ENCODE measurements around the gene GCNT2. TPM values are rescaled to one million over a fixed set of nuclear protein-coding genes. Genes with fewer than 3 reads are reported as not detected.
A peak's percentile ranks its signal among the peaks of the same experiment; 100 is the strongest.
"Not testable (repeated sequence)": the region's sequence is repeated elsewhere in the genome, so short reads cannot be mapped to it uniquely, and the experiment has no call there.

Gene GCNT2
- total RNA-seq, 2 donors from 2014 or later: 0.64 to 0.73 TPM

DNA sequence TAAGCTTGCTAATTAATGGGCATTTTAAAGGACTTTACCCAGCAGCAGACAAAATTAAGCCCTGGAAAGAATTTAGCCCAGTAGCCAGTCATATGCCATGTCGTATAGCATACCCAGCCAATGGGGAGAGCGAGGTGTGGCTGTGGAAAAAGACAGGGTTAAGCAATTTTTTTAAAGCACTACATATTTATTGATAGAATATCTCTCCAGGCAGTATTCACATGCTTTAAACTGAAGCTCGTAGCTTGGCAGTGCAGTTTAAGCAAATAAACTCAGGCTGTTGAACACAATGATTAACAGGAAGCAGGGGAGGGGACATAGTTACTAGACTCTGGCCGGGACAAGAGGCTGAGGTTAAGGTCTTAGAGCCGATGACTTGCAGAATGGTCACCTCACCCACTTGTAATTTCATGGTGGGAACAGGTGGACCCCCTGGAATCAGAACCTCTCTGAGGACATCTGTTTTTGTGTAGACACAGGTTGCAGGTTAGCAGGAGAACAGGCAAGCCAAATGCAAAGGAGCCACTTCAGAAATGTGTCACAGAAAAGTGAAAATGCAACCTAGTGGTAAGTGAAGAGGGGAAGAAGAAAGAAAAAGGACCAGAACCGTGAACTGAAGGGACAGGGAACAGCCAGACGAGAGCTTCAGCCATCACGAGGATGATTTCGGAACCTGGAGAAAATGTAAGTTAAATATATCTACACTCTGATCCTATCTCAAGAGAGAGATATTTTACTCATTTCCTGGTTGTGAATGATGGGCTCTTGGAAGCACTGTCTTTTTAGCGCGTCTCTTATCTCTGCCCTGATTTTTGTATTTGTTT is 7.2 kb downstream of the GCNT2 start:
- H3K9me3 Mint-ChIP-seq: no peaks in the 10 kb centered on the region
- H3K4me3 Mint-ChIP-seq: peak overlapping the region; percentile 81
- no peaks in the 10 kb centered on the region for H3K27me3 Mint-ChIP-seq
- H3K4me1 Mint-ChIP-seq: peaks cover 20% of the 10 kb centered on the region
- peak; percentile 85 for ATAC-seq (replicated peaks)
- no peaks in the 10 kb centered on the region for H3K36me3 Mint-ChIP-seq (ENCODE audit: low read depth)
- peak overlapping the region; percentile 85 for H3K27ac Mint-ChIP-seq

DNA sequence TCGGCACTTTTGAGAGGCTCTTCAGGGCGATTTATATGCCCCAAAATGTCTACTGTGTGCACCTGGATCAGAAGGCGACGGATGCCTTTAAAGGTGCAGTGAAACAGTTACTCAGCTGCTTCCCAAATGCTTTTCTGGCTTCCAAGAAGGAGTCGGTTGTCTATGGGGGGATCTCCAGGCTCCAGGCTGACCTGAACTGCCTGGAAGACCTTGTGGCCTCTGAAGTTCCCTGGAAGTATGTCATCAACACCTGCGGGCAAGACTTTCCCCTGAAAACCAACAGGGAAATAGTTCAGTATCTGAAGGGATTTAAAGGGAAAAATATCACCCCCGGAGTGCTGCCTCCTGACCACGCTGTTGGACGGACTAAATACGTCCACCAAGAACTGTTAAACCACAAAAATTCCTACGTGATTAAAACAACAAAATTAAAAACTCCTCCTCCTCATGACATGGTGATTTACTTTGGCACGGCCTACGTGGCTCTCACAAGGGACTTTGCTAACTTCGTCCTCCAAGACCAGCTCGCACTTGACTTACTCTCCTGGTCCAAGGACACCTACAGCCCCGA is 8.2 kb downstream of the GCNT2 start:
- Mint-ChIP-seq H3K27ac (peak overlapping the region; percentile 85), H3K4me1 (peaks cover 20% of the 10 kb centered on the region), H3K27me3 (no peaks in the 10 kb centered on the region), H3K36me3 (ENCODE audit: low read depth) (no peaks in the 10 kb centered on the region), H3K4me3 (peak overlapping the region; percentile 81), H3K9me3 (no peaks in the 10 kb centered on the region)
- ATAC-seq (replicated peaks): peak; percentile 7

GRCh38 chr6:10529828-10530374 is 8.8 kb downstream of the GCNT2 start:
- peak overlapping the region; percentile 85 for H3K27ac Mint-ChIP-seq
- peaks cover 20% of the 10 kb centered on the region for H3K4me1 Mint-ChIP-seq

DNA sequence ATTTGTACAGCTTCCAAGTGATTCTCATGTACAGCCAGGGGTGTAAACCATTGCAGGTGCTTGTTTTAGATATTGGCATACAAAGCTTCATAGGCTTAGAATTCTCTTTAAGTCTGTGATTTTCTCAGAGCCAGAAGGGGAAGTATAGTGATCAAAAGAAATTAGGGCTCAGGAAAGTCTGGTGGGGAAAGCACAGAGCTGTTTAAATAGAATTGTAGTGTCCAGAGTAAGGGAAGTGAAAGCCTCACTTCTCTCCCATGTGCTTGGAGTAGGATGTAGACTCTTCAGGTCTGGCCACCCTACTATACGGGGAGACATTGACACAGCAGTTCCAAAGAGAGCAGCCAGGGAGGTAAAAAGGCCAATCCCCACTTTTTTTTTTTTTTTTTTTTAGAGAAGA is 10.4 kb downstream of the GCNT2 start:
- no peaks in the 10 kb centered on the region for H3K27me3 Mint-ChIP-seq
- no peaks in the 10 kb centered on the region for H3K9me3 Mint-ChIP-seq
- no peaks in the 10 kb centered on the region for H3K36me3 Mint-ChIP-seq (ENCODE audit: low read depth)
- ATAC-seq (replicated peaks): no peak
- H3K27ac Mint-ChIP-seq: no peak overlapping the region
- H3K4me1 Mint-ChIP-seq: peaks cover 23% of the 10 kb centered on the region
- H3K4me3 Mint-ChIP-seq: peak overlapping the region; percentile 27

More at GRCh38 chr6:10529828-10530374, 8.8 kb downstream of the GCNT2 start:
- peak overlapping the region; percentile 81 for H3K4me3 Mint-ChIP-seq
- H3K36me3 Mint-ChIP-seq (ENCODE audit: low read depth); ATAC-seq (replicated peaks); H3K27me3 Mint-ChIP-seq; H3K9me3 Mint-ChIP-seq: not testable (repeated sequence)

GRCh38 chr6:10531942-10532341 is 10.8 kb downstream of the GCNT2 start:
- H3K36me3 Mint-ChIP-seq (ENCODE audit: low read depth): no peaks in the 10 kb centered on the region
- no peaks in the 10 kb centered on the region for H3K27me3 Mint-ChIP-seq
- H3K27ac Mint-ChIP-seq: no peak overlapping the region
- peaks cover 23% of the 10 kb centered on the region for H3K4me1 Mint-ChIP-seq
- peak overlapping the region; percentile 27 for H3K4me3 Mint-ChIP-seq
- H3K9me3 Mint-ChIP-seq: no peaks in the 10 kb centered on the region
- no peak for ATAC-seq (replicated peaks)

DNA sequence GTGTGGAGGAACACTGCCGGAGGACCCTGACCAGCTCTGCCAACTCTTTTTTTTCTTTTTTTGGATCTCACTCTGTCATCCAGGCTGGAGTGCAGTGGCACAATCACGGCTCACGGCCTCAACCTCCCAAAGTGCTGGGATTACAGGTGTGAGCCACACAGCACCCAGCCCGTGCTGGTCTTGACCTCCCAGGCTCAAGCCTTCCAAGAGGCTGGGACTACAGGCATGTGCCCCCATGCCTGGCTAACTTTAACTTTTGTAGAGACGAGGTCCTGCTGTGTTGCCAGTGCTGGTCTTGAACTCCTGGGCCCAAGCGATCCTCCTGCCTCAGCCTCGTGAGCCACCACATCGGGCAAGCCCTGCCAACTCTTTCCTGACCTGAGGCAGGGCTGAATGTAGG is 11.2 kb downstream of the GCNT2 start:
- no peak for ATAC-seq (replicated peaks)
- H3K27me3 Mint-ChIP-seq: no peaks in the 10 kb centered on the region
- no peak overlapping the region for H3K27ac Mint-ChIP-seq
- peaks cover 23% of the 10 kb centered on the region for H3K4me1 Mint-ChIP-seq
- peak overlapping the region; percentile 27 for H3K4me3 Mint-ChIP-seq
- H3K9me3 Mint-ChIP-seq: no peaks in the 10 kb centered on the region
- no peaks in the 10 kb centered on the region for H3K36me3 Mint-ChIP-seq (ENCODE audit: low read depth)

GRCh38 chr6:10534419-10534762 is 13.2 kb downstream of the GCNT2 start:
- Mint-ChIP-seq H3K36me3 (ENCODE audit: low read depth) (no peaks in the 10 kb centered on the region), H3K4me3 (no peak overlapping the region), H3K27ac (no peak overlapping the region), H3K4me1 (peaks cover 16% of the 10 kb centered on the region), H3K9me3 (no peaks in the 10 kb centered on the region), H3K27me3 (no peaks in the 10 kb centered on the region)
- ATAC-seq (replicated peaks): no peak

- Mint-ChIP-seq H3K27ac (no peak overlapping the region), H3K4me3 (no peak overlapping the region), H3K4me1 (peaks cover 12% of the 10 kb centered on the region), H3K27me3 (no peaks in the 10 kb centered on the region), H3K9me3 (no peaks in the 10 kb centered on the region), H3K36me3 (ENCODE audit: low read depth) (no peaks in the 10 kb centered on the region)
- no peak for ATAC-seq (replicated peaks)
Measured at GRCh38 chr6:10535193-10535592, 14.0 kb downstream of the GCNT2 start.

GRCh38 chr6:10537726-10538125 is 16.6 kb downstream of the GCNT2 start:
- Mint-ChIP-seq H3K36me3 (ENCODE audit: low read depth) (no peaks in the 10 kb centered on the region), H3K27me3 (no peaks in the 10 kb centered on the region), H3K4me1 (peaks cover 4% of the 10 kb centered on the region), H3K9me3 (peaks cover 5% of the 10 kb centered on the region), H3K27ac (no peak overlapping the region), H3K4me3 (no peak overlapping the region)
- ATAC-seq (replicated peaks): no peak

DNA sequence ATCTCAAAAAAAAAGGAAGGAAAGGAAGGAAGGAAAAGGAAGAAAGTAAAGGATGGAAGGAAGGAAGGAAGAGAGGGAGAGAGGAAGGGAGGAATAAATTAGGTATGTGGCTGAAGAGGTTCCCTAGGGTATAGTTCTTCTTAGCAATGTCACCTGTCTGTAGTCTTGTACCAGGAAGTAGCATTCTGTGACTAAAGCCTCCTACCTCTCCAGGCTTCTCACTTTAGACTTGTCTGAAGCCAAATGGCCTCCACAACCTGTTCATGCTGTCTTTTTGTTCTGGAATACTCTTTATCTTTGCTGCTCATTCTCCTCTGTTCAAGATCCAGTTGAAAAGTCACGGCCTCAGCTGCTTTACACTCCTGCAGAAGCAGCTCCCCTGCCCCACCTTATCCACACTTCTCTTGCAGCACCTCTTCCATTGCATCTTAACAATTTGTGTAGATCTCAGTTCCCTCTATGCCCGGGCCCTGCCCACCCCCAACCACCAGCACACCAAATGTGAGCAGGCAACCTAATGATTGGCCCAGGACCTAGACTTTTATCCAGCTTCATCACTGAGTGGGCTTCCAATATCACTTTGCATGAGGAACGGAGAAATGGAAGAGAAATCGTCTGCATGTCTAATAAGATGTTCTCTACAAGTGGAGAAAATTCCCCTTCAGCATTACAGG is 19.1 kb downstream of the GCNT2 start:
- no peak for ATAC-seq (replicated peaks)
- no peak overlapping the region for H3K4me3 Mint-ChIP-seq
- no peak overlapping the region for H3K27ac Mint-ChIP-seq
- peaks cover 3% of the 10 kb centered on the region for H3K4me1 Mint-ChIP-seq
- peaks cover 5% of the 10 kb centered on the region for H3K9me3 Mint-ChIP-seq
- no peaks in the 10 kb centered on the region for H3K27me3 Mint-ChIP-seq
- H3K36me3 Mint-ChIP-seq (ENCODE audit: low read depth): no peaks in the 10 kb centered on the region

DNA sequence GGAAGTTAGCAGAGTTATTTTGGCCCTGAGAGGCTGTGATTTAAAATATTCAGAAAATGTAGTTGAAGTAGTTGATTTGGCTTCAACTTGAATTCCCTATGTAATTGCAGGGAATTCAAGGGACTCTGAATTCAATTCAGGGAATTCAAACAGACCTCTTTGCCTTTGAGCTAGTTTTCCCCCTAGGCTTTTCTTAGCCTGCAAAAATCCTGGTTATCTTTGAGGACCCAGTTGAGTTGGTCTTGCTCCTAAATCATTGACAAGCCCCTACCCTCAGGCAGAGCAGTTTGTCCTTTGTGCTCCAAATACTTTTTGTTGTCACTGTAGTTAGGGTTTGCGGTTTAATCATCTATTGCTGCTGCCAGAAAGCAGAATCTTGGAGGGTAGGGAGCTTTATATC is 20.4 kb downstream of the GCNT2 start:
- Mint-ChIP-seq H3K9me3 (peaks cover 5% of the 10 kb centered on the region), H3K4me3 (no peak overlapping the region), H3K4me1 (no peaks in the 10 kb centered on the region), H3K27me3 (no peaks in the 10 kb centered on the region), H3K36me3 (ENCODE audit: low read depth) (no peaks in the 10 kb centered on the region), H3K27ac (no peak overlapping the region)
- no peak for ATAC-seq (replicated peaks)

DNA sequence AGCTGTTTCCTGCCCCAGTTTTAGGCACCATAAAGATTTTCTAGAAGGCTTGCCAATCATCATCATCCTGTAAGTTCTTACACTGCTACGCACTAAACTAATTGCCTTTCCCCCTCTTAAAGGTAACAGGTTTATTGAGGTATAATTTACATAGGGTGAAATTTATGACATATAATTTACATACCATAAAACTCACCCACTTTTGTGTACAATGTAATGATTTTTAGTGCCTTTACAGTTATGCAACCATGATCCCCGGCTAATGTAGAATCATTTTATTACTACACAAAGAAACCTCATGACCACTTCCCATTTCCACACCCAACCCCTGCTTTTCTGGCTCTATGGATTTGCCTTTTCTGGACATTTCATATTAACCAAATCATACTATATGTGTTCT is 21.1 kb downstream of the GCNT2 start:
- H3K27ac Mint-ChIP-seq: no peak overlapping the region
- no peaks in the 10 kb centered on the region for H3K27me3 Mint-ChIP-seq
- no peak overlapping the region for H3K4me3 Mint-ChIP-seq
- H3K36me3 Mint-ChIP-seq (ENCODE audit: low read depth): no peaks in the 10 kb centered on the region
- H3K4me1 Mint-ChIP-seq: no peaks in the 10 kb centered on the region
- H3K9me3 Mint-ChIP-seq: peaks cover 5% of the 10 kb centered on the region
- no peak for ATAC-seq (replicated peaks)

- ATAC-seq (replicated peaks): no peak
- Mint-ChIP-seq H3K27me3 (no peaks in the 10 kb centered on the region), H3K36me3 (ENCODE audit: low read depth) (no peaks in the 10 kb centered on the region), H3K9me3 (peaks cover 5% of the 10 kb centered on the region), H3K4me3 (no peak overlapping the region), H3K4me1 (no peaks in the 10 kb centered on the region), H3K27ac (no peak overlapping the region)
Measured at GRCh38 chr6:10543488-10543887, 22.3 kb downstream of the GCNT2 start.

DNA sequence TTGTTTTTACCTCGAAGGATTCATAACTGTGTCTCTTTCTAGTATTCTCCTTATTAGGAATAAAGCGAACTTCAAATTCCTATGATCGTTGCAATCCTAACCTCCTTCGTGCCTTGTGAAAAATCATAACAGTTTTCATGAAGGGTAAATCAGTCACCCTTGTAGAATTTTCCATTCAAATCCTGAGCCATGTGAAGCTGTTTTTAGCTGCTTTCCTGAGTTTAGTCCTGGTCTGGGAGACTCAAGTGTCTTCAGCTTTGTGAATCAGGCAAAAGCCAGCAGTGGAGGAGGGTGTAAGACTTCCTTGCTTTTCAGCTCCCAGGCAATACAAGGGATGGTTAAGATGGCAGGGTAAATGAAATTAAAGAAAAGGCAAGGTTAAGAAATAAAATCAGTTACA is 24.3 kb downstream of the GCNT2 start:
- no peak overlapping the region for H3K4me3 Mint-ChIP-seq
- ATAC-seq (replicated peaks): no peak
- no peaks in the 10 kb centered on the region for H3K27me3 Mint-ChIP-seq
- H3K9me3 Mint-ChIP-seq: peaks cover 5% of the 10 kb centered on the region
- H3K27ac Mint-ChIP-seq: no peak overlapping the region
- no peaks in the 10 kb centered on the region for H3K4me1 Mint-ChIP-seq
- H3K36me3 Mint-ChIP-seq (ENCODE audit: low read depth): no peaks in the 10 kb centered on the region

GRCh38 chr6:10547809-10548208 is 26.7 kb downstream of the GCNT2 start:
- Mint-ChIP-seq H3K9me3 (no peaks in the 10 kb centered on the region), H3K36me3 (ENCODE audit: low read depth) (no peaks in the 10 kb centered on the region), H3K4me1 (no peaks in the 10 kb centered on the region), H3K4me3 (no peak overlapping the region), H3K27me3 (no peaks in the 10 kb centered on the region), H3K27ac (no peak overlapping the region)
- no peak for ATAC-seq (replicated peaks)
